Liver (tissue), 9 donors: ENCODE data around the gene ENOX1. TPM values are rescaled to one million over a fixed set of nuclear protein-coding genes. Genes with fewer than 3 reads are reported as not detected.

ENCODE experiments used
- DNase-seq: peaks from one replicate; pipeline ENCODE4 v3.0.0-alpha.2; 2017; ENCODE audit warnings: low spot score
- H3K27ac ChIP-seq, 2 donors: one replicate each; pipeline ENCODE4 v1.7.0; 2013; ENCODE audit warnings: inconsistent platforms in 2 of 2, low read length in 2 of 2, control low read depth in 1 of 2, low read depth in 1 of 2, mild to moderate bottlenecking in 1 of 2
- H3K27me3 ChIP-seq, 4 donors: one replicate each; pipeline versions ENCODE4 v1.6.1 to v1.7.0; 2013; ENCODE audit warnings: low read length in 3 of 4, inconsistent platforms in 1 of 4, mild to moderate bottlenecking in 1 of 4, moderate library complexity in 1 of 4; ENCODE audit not compliant: control insufficient read depth in 4 of 4, insufficient read depth in 4 of 4
- H3K36me3 ChIP-seq, 4 donors: one replicate each; pipeline versions ENCODE4 v1.6.1 to v1.7.0; 2013; ENCODE audit warnings: low read length in 3 of 4, mild to moderate bottlenecking in 3 of 4, low read depth in 1 of 4, moderate library complexity in 1 of 4; ENCODE audit not compliant: control insufficient read depth in 4 of 4, insufficient read depth in 3 of 4
- H3K4me1 ChIP-seq, 4 donors: one replicate each; pipeline versions ENCODE4 v1.6.1 to v1.7.0; 2013; ENCODE audit warnings: low read length in 3 of 4, mild to moderate bottlenecking in 3 of 4, moderate library complexity in 1 of 4; ENCODE audit not compliant: control insufficient read depth in 4 of 4, insufficient read depth in 4 of 4
- H3K4me3 ChIP-seq, 3 donors: one replicate each; pipeline versions ENCODE4 v1.6.1 to v1.7.0; 2013; ENCODE audit warnings: low read length in 3 of 3, control low read depth in 1 of 3, low read depth in 1 of 3, mild to moderate bottlenecking in 1 of 3
- H3K9ac ChIP-seq, 2 donors: one replicate each; pipeline ENCODE4 v1.7.0; 2013; ENCODE audit warnings: low read length in 2 of 2, mild to moderate bottlenecking in 2 of 2, moderate library complexity in 2 of 2, control low read depth in 1 of 2, low read depth in 1 of 2
- H3K9me3 ChIP-seq, 4 donors: one replicate each; pipeline versions ENCODE4 v1.6.1 to v1.7.0; 2013; ENCODE audit warnings: low read length in 3 of 4; ENCODE audit not compliant: control insufficient read depth in 4 of 4
- ATF3 ChIP-seq: IDR thresholded peaks from 2 replicates; pipeline ENCODE4 v1.6.1; 2016; ENCODE audit warnings: antibody characterized with exemption
- CTCF ChIP-seq: fragments of 150-350 bp; IDR thresholded peaks from 2 replicates; pipeline ENCODE4 v1.5.1; 2017; ENCODE audit warnings: improper control_type of control experiment, low read depth, low read length; ENCODE audit not compliant: missing input control
- EGR1 ChIP-seq, 2 donors: IDR thresholded peaks; 2 replicates each; pipeline ENCODE4 v1.6.1; 2016 to 2018; ENCODE audit warnings: antibody characterized with exemption in 2 of 2, low read depth in 2 of 2
- FOXA1 ChIP-seq: IDR thresholded peaks from 2 replicates; pipeline ENCODE4 v1.6.1; 2016; ENCODE audit warnings: antibody characterized with exemption
- FOXA2 ChIP-seq: IDR thresholded peaks from 2 replicates; pipeline ENCODE4 v1.6.1; 2016; ENCODE audit warnings: antibody characterized with exemption
- GABPA ChIP-seq, 2 donors: IDR thresholded peaks in 1 of 2; conservative IDR thresholded peaks in 1 of 2; 2 replicates each; pipeline ENCODE4 v1.6.1; 2016; ENCODE audit warnings: antibody characterized with exemption in 2 of 2, mild to moderate bottlenecking in 1 of 2, moderate library complexity in 1 of 2
- HNF4A ChIP-seq, 2 donors: conservative IDR thresholded peaks; 2 replicates each; pipeline ENCODE4 v1.6.1; 2016; ENCODE audit warnings: antibody characterized with exemption in 2 of 2, mild to moderate bottlenecking in 2 of 2
- JUND ChIP-seq, 2 donors: IDR thresholded peaks; 2 replicates each; pipeline ENCODE4 v1.6.1; 2016; ENCODE audit warnings: antibody characterized with exemption in 2 of 2
- MAX ChIP-seq: IDR thresholded peaks from 2 replicates; pipeline ENCODE4 v1.6.1; 2016; ENCODE audit warnings: antibody characterized with exemption
- NR2F2 ChIP-seq: IDR thresholded peaks from 2 replicates; pipeline ENCODE4 v1.6.1; 2016; ENCODE audit warnings: antibody characterized with exemption
- RAD21 ChIP-seq, 2 donors: IDR thresholded peaks; 2 replicates each; pipeline ENCODE4 v1.6.1; 2016; ENCODE audit warnings: antibody characterized with exemption in 2 of 2, mild to moderate bottlenecking in 2 of 2
- RXRA ChIP-seq, 2 donors: IDR thresholded peaks; 2 replicates each; pipeline ENCODE4 v1.6.1; 2017 to 2018; ENCODE audit warnings: antibody characterized with exemption in 2 of 2, mild to moderate bottlenecking in 1 of 2
- TAF1 ChIP-seq: conservative IDR thresholded peaks from 2 replicates; pipeline ENCODE4 v1.6.1; 2016; ENCODE audit warnings: antibody characterized with exemption, mild to moderate bottlenecking
- YY1 ChIP-seq: IDR thresholded peaks from 2 replicates; pipeline ENCODE4 v1.6.1; 2016; ENCODE audit warnings: antibody characterized with exemption, mild to moderate bottlenecking
- ZBTB33 ChIP-seq: IDR thresholded peaks from 2 replicates; pipeline ENCODE4 v1.6.1; 2016; ENCODE audit warnings: antibody characterized with exemption
- WGBS: extraction: QIAGEN DNeasy Blood & Tissue Kit; methylation state at CpG from one replicate; pipeline ENCODE4 v1.1.7; 2013; 5-methylcytosine and 5-hydroxymethylcytosine counted together
- polyA plus RNA-seq, 2 donors: library from polyadenylated mRNA; stranded (reverse) in 1 of 2; unstranded in 1 of 2; fragments of 200-250 nt in 1 of 2; fragments of >200 nt in 1 of 2; fragmentation: Nextera tagmentation in 1 of 2; extraction: Ambion mirVana in 1 of 2; gene quantifications; one replicate each; pipeline versions ENCODE4 v1.2.1 to v1.2.3, GENCODE V29; 2013 to 2015
- total RNA-seq, 2 donors: library from RNA; depleted of rRNA; stranded (reverse); fragments of >200 nt; gene quantifications; one replicate each; pipeline ENCODE4 v1.2.3, GENCODE V29; 2014
- donor health status: healthy.
- donor health status: healthy.
- donor health status: healthy.
- donor health status: healthy.
- donor health status: healthy.

ENOX1 gene
- total and polyA plus RNA-seq, 4 donors, result 0.02 to 0.33 (median 0.08) TPM; not detected in 1

- Histone ChIP-seq H3K27me3 (no peaks in the 10 kb centered on the region), H3K36me3 (no peaks in the 10 kb centered on the region), H3K4me1 (no peaks in the 10 kb centered on the region), H3K9ac (no peak overlapping the region), H3K4me3 (no peak overlapping the region), H3K27ac (no peak overlapping the region), H3K9me3 (no peaks in the 10 kb centered on the region)
- WGBS, result 81% methylated on average over 4 of the region's 4 CpGs
- DNase-seq, result no peak
- TF ChIP-seq FOXA1 (no peak), TAF1 (no peak), EGR1 (IDR thresholded peaks at IDR 0.05; ENCODE audit: low read depth in 2 of 2) (no peak), YY1 (no peak), MAX (no peak), GABPA (IDR thresholded peaks at IDR 0.05 in 1 of 2, conservative IDR thresholded peaks at IDR 0.05 in 1 of 2) (no peak), CTCF (no peak), HNF4A (conservative IDR thresholded peaks at IDR 0.05) (no peak), FOXA2 (no peak), RAD21 (IDR thresholded peaks at IDR 0.05) (no peak), NR2F2 (no peak), ZBTB33 (no peak), JUND (IDR thresholded peaks at IDR 0.05) (no peak), ATF3 (no peak)
Observed at GRCh38 chr13:43339805-43340550, 446.8 kb downstream of the ENOX1 start.

- Histone ChIP-seq H3K4me1 (no peaks in the 10 kb centered on the region), H3K4me3 (no peak overlapping the region), H3K27ac (no peak overlapping the region), H3K9ac (no peak overlapping the region), H3K27me3 (no peaks in the 10 kb centered on the region), H3K9me3 (no peaks in the 10 kb centered on the region), H3K36me3 (no peaks in the 10 kb centered on the region)
- 81% methylated on average over 7 of the region's 7 CpGs for WGBS
- TF ChIP-seq FOXA1, result no peak
- TF ChIP-seq RXRA (IDR thresholded peaks at IDR 0.05), result no peak
- TF ChIP-seq CTCF, result no peak
- TF ChIP-seq HNF4A (conservative IDR thresholded peaks at IDR 0.05), result no peak
- DNase-seq, result no peak
Observed at GRCh38 chr13:43339145-43339804, 447.5 kb downstream of the ENOX1 start.
